ENCODE results near the gene PEX14.

DNA sequence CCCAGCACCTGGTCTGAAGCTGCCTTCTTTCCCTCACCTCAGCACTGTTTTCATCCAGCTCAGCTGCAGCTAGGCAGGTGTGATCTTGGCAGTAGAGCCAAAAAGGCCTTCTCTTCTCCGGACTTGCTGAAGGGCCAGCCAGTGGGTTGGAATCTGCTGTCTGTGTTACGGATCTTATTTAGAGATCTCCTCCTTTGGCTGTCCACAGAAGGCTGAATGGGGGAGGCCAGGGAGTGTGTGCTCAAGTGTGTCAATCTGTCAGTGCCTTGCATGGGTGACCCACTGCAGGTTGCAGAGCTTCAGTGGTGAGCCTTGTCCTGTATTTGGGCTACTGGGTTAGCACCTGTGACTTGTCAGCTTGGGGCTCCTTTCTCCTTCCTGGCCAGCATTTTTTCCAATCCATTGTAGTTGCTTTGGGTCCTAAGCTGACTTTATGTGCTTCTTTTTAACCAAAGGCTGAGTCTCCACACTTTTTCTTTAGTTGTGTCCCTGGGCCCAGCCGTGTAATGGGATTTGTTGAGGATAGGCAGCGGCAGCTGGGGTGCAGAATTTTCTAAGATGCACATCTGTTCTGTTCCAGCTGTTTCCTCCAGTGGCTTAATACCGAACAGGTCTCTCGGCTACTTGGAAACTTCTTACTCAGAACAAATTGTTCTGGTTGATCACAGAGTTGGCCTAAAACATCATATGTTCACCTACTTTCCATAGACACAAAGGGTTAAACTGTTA is 126.8 kb downstream of the PEX14 start:
- TF ChIP-seq CTCF (IDR thresholded peaks at IDR 0.05) (no peak), POLR2A (IDR thresholded peaks at IDR 0.05) (no peak), POLR2AphosphoS5 (IDR thresholded peaks at IDR 0.05) (no peak), EP300 (IDR thresholded peaks at IDR 0.05) (no peak)

Measured in gastroesophageal sphincter (tissue), 3 donors.